HL-60 (cell line): ENCODE measurements around the gene NDUFAF2.

Experiments
- CTCF ChIP-seq: IDR thresholded peaks from one replicate; pipeline ENCODE4 v1.5.1; 2011; ENCODE audit warnings: low read length, control low read depth, inconsistent platforms; ENCODE audit not compliant: insufficient read depth
- TF ChIP-seq, protein P1 (sequence below): IDR thresholded peaks from 2 replicates; pipeline ENCODE4 v1.6.1; 2012; ENCODE audit warnings: low read depth; ENCODE audit not compliant: insufficient replicate concordance

DNA sequence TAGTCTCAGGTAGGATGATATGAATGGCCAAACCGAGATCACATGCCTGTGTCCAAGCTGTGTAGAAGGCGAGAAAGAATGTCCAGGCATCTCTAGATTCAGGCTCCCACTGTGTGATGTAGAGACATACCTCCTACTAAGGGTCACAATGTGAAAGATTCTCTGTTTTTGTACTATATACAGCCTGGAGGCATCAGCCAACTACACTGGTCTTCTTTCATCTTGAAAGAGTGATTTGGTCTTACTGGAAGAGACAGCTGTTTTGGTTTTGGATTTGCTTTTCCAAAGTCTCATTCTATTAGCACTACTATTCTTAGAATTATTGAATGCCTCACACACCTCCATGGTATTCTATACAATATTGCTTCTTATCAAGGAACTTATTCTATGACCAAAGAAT is 26.5 kb upstream of the NDUFAF2 start:
- TF ChIP-seq CTCF: no peak
- TF ChIP-seq, protein P1, sequence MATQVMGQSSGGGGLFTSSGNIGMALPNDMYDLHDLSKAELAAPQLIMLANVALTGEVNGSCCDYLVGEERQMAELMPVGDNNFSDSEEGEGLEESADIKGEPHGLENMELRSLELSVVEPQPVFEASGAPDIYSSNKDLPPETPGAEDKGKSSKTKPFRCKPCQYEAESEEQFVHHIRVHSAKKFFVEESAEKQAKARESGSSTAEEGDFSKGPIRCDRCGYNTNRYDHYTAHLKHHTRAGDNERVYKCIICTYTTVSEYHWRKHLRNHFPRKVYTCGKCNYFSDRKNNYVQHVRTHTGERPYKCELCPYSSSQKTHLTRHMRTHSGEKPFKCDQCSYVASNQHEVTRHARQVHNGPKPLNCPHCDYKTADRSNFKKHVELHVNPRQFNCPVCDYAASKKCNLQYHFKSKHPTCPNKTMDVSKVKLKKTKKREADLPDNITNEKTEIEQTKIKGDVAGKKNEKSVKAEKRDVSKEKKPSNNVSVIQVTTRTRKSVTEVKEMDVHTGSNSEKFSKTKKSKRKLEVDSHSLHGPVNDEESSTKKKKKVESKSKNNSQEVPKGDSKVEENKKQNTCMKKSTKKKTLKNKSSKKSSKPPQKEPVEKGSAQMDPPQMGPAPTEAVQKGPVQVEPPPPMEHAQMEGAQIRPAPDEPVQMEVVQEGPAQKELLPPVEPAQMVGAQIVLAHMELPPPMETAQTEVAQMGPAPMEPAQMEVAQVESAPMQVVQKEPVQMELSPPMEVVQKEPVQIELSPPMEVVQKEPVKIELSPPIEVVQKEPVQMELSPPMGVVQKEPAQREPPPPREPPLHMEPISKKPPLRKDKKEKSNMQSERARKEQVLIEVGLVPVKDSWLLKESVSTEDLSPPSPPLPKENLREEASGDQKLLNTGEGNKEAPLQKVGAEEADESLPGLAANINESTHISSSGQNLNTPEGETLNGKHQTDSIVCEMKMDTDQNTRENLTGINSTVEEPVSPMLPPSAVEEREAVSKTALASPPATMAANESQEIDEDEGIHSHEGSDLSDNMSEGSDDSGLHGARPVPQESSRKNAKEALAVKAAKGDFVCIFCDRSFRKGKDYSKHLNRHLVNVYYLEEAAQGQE: no peak
